HG03103 (cell line): ENCODE results near the gene CPNE2.

Experiments
- ATAC-seq: cut with Tn5 transposase; IDR thresholded peaks from one replicate; pipeline ENCODE4 v1.9.1; 2021; ENCODE audit warnings: low read depth; ENCODE audit not compliant: unreplicated experiment

Gene CPNE2

DNA sequence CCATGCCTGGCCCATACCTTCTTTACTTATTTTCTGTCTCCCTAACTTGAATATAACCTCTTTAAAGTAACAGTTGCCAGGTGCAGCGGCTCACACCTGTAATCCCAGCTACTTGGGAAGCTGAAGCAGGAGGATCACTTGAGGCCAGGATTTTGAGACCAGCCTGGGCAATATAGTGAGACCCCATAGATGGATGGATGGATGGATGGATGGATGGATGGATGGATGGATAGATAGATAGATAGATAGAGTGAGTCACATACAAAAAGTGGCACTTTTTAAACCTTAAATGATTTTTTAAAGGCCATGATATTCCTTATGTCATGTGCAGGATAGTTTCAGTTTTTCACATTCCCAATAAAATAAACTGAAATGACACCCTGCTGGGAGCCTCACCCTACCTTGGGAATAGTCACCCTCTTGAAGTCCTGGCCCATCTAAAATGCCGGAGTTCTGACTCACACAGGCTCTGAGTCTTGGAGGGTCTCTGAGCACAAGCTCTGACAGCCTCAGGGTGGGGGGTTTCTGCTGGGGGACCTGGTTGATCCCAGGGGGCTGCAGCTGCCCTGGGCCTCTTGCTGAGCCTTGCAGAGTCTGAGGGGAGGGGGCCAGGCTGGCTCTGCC is 26.2 kb downstream of the CPNE2 start:
- ATAC-seq: no peak

DNA sequence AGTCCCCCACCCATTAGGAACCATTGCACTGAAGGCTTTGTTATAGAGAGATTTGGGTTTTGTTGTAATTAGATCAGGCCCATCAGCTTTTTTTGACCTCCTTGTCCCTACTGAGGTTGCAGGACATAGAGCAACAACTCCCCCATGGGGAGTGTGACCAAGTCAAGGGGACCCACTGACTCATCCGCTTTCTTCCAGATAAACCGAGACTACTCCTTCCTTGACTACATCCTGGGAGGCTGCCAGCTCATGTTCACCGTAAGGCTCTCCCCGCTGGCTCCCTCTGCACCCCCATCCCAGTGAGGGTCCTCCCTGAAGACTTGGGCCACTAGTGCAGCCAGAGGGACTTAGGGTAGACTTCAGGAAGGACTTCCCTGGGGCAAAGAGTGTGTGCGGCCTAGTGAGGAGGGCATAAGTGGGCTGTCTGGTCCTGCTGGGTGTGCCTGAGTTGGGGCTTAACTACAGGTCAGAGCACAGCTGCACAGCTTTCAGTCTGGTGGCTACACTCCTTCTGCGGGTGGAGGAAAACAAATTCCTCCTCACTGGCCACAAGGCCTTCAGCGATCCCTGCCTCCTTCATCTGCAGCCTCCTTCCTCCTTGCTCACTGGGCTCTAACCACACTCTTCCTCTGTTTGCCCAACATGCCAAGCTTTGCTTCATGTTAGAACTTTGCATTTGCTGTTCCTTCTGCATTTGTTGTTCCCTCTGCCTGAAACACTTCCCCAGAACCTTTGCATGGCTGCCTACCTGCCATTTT is 31.0 kb downstream of the CPNE2 start:
- ATAC-seq: no peak

DNA sequence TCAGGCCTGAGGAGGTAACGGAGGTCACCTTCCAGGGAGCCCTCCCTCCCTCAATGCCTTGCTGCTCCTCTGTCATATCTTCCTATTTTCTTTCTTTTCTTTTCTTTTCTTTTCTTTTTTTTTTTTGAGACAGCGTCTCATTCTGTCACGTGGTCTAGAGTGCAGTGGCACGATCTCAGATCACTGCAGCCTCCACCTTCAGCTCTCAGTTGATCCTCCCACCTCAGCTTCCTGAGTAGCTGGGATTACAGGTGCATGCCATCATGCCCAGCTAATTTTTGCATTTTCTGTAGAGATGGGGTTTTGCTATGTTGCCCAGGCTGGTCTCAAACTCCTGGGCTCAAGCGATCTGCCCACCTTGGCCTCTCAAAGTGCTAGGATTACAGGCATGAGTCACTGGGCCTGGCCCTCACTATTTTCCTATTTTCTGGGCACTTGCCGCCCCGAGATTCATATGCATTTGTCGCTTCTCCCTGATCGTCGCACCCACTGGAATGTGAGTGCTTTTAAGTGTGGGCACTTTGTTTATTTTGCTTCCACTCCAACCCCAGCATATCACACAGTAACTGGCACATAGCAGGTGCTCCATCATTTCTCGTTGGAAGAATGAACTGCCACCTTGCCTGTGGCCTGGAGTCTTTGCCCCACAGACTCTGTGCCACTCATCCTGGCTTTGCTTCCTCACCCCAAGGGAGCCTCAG is 31.7 kb downstream of the CPNE2 start:
- ATAC-seq: no peak

DNA sequence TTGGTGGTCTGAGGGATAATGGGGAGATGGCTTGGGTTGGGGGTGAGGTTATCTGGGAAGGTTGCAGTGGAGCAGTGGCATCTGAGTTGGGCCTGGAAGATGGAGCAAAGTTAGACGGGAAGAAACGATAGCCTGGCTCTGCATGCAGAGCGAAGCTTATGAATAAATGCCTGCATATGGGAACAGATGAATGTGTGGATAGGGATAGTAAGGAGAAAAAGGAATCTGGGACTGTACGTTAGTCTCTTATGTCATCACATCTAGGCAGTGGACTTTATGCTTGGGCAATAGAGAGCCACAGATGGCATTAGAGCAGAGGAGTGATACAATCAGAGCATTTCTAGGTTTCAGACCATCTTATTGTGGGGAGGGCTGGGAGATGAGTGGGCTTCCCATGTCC is 33.0 kb downstream of the CPNE2 start:
- no peak for ATAC-seq

DNA sequence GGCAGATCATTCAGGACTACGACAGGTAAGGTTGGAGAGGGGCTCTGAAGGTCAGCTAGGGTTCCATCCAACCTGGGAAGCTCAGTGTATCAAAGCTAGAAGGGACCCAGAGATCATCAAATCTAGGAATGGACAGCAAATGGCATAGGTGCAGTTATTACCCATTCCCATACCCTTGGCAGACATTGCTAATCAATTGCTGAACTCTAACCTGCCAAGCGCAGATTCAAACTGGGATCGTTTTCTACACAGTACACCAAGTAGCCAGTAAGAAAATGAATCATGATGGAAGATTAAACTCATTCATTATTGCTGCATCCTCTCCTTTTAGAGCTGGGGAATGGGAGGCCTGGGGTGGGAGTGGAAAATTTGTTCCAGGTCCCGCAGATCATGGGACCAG is 33.6 kb downstream of the CPNE2 start:
- no peak for ATAC-seq

DNA sequence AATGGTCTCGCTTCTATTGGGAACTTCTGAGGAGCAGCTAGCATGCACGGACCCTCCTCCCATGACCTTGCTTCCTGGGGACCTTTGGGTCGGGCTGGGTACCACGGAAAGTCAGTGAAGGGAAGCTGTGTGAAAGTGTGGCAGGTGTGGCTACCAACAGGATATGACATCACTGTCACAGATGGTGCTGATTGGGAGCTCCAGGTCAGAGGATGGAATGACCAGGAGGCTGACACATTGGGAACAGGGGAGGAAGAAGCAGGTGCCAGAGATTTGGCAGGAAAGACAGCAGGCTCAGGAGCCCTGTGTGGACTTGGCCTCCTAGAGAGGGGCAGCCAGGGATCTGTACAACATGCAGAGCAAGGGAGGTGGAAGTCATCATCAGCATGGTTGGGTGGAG is 34.0 kb downstream of the CPNE2 start:
- ATAC-seq: no peak

DNA sequence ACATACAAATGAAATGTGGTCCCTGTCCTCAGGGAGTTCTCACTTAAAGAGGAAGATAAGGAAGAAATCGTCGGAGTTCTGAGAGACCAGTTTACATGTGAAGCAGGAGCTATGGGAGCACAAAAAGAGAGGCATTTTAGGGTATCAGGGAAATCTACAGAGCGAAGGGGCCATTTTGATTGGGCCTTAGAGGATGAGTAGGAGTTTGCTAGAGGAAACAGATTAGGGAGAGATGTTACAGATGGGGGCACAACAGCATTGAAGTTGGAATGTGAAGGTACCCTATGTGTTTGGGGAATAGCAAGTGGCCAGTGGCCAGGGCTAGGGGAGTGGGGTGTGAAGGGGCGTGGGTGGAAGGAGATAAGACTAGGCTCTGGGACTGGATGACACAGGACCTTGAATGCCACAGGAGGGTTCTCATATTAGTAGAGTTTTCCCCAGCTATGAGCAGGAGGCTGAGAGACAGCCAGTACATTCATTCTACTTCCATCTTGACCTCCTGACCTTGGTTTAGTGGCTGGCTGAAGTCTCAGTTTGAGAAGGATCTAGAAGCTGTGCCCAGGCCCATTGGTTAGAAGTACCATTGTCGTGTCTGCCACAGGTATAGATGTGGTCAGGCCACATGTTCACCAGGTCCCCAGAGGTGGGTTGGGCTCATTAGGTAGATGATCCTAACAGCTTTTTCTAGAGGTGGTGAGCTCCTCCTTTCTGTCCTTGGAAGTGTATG is 34.8 kb downstream of the CPNE2 start:
- no peak for ATAC-seq

DNA sequence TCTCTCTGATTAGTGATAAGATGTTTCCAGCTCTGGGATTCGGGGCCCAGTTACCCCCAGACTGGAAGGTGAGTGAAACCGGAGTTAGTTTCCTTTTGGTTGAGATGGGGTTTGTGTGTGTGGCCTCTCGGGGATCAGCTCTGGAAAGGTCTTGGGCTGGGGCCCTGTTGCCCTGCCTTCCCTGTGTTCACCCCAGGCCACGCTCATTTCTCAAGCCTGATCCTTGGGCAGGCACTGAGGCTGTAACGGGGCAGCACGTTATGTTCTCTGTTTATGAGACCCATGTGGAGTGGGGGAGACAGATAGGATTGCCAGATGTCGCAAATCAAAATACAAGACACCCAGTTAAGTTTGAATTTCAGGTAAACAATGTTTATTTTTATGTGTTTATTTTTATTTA is 35.5 kb downstream of the CPNE2 start:
- no peak for ATAC-seq

DNA sequence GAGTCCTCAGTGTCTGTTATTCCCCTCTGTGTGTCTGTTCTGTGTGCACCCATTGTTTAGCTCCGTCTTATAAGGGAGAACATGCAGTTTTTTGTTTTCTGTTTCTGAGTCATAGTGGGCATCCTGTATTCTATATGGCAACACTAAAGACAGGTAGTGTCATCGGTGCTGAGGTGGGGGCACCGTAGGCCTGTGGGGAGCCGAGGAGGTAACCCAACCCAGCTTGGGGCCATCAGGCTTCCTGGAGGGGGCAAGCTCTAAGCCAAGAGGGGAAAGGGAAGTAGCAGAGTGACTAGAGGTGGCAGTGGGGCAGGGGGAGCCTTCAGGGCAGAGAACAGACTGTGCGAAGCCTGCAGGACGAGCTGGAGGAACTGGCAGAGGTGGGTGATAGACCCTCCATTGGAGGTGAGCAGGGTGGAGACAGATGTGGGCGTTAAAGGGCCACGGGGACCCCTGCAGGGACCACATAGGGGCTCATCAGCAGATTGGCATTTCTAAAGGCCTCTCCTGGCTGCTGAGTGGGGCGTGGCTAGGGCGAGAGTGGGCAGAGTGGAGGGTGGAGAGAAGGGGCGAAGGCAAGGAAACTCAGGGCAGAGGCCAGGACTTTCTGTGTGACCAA is 36.5 kb downstream of the CPNE2 start:
- ATAC-seq: peak; percentile 47

DNA sequence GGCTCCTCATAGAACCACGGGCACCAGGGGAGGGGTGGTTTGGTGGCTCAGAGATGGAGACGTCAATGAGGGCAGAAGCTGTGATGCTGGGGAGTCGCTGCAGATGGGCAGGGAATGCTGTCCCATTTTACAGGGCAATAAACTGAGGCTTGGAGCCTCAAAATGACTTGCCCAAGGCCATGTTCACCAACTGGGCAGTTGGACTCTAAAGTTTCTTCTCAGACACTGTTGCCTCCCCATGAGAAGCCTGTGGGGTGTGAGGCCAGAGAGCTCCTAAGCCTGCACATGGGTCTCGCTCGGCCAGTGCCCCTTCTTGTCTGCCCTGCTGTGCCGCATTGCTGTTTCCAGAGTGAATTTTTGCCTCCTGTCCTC is 38.6 kb downstream of the CPNE2 start:
- ATAC-seq: no peak

DNA sequence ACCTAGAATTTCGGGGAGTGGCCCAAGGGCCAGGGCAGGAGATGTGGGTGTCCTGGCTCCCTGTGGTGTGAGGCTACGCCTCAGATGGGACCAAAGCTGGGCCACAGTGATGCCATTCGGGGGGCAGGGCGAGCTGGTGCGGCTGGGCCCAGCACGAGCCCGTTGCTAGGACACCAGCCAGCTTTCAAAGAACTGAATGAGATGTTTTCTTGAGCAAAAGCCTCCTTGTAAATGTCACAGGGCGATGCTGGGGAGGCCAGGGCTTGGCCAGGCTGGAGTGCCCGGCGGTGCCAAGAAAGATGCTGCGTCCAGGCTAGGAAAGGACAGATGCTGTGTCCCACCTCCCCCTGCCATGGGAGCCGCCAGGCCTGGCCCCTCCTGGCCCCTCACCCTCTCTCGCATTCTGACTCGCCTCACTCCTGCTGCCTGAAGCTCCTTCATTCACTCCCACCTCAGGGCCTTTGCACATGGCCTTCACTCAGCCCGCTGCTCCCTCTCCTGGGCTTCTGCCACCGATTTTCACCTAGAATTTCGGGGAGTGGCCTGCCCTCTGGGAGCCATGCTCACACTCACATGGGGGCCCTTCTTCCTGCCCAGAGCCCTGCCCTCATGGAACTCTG is 39.1 kb downstream of the CPNE2 start:
- no peak for ATAC-seq

DNA sequence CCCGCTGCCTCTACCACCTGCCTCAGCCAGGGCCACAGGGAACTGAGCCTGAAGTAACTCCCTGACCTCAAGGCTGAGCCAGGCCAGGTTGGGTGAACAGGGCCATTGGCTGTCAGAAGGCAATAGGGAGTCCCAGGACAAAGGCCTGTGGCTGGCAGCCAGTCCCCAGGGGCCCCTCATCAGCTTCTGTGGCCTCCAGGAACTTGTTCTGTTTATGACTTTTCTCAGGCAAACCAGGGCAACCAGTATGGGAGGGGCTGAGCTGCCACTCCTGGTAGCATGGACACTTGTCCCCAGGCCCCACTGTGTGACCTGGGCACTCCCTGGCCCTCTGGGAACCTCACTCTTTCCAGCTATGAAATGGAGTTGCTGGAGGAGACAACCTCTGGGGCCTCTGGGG is 40.1 kb downstream of the CPNE2 start:
- ATAC-seq: no peak

DNA sequence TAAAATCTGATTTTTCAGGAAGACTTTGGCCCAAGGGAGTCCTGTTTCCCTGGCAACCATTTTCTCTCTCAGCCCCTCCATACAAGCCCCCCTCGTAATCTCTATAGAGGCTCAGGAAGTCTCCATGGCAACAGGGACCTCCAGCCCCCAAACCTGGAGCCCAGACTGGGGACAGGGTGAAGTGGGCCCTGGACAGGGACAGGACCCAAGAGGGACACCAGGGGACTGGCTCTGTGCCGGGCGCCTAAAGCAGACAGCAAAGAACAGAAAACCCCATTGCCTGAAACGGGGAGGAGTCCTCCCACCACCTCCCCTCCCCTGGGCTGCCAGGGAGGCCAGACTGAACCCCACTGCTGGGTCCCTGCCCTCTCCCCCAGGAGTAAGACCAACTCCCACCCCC is 40.6 kb downstream of the CPNE2 start:
- no peak for ATAC-seq

DNA sequence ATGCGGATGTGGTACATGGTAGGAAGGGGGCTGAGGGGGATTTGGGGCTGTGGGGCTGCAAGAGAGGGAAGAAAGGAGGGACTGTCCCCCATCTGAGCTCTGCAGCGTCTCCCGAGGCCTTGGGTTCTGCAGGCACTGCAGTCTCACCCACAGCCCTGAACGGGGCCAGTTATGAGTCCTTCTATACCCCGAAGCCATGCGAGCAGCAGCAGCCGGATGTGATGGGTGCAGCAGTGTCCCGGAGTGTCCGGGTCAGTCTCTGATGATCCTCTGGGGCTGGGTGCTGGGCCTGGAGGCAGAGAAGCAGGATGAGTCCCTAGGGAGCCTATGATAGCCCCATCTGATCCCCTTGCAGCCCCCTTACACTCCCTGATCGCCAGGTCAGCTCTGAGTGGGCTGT is 41.5 kb downstream of the CPNE2 start:
- ATAC-seq: no peak

DNA sequence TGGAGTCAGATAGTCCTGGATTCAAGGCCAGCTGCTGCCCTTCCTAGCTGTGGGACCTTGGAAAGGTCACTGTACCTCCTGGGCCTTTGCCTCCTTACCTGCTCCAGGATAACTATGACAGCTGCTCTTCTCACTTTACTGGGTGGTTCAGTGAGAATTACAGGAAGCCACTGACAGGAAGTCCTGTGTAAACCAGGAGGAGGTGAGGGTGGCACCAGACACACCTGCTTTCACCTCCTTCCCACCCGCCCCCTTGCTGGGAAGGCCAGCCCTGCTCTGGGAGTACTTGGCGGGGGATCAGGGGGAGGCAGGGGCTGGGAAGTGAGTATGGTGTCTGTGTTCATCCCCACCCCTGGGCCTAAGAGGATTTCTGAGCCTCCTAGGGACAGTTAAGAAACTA is 42.6 kb downstream of the CPNE2 start:
- no peak for ATAC-seq

DNA sequence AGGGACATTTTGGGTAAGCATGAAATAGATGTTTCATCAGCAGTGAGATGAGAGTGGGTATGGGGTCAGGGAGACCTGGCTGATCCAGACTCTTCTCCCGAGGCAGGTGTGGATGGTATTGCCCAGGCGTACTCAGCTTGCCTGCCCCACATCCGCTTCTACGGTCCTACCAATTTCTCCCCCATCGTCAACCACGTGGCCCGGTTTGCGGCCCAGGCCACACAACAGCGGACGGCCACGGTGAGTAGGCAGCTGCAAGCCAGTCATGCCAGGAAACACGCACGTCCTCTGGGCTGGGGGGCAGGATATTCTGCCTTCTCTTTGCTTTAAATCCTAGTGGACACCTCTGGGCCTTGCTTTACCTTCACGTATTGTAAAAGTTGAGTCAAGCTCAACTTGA is 44.7 kb downstream of the CPNE2 start:
- ATAC-seq: no peak

DNA sequence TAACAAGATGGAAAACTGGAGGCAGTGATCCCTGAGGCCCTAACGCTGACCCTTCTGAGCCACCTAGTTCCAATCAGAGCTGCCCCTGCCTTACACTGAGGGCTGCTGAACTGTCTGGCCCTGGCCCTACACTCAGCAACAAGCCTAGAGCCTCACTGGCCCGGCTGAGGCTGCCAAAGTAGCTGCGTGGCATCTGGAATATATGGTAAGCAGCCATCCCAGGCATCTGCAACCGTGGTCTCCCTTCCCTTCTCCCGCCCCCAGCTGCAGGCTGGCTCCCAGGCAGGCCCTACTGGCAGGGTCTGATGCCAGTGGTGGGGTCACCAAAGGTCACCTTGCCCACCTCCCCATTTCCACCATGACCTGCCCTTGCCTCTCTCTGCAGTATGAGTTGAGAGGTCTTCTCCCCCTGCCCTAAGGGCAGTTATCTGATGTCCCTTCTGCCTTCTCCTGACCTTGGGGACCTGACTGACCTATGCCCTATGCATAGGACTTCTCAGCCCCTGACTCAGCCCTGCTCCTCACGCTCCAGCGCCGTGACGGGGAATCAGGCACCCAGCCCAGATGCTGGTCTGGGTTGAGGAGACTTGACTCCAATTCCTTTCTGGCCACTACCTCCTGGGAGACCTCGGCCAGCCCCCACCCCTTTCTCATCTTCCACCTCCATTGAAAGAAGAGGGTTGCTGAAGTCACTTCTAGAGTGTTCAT is 45.3 kb downstream of the CPNE2 start:
- no peak for ATAC-seq

DNA sequence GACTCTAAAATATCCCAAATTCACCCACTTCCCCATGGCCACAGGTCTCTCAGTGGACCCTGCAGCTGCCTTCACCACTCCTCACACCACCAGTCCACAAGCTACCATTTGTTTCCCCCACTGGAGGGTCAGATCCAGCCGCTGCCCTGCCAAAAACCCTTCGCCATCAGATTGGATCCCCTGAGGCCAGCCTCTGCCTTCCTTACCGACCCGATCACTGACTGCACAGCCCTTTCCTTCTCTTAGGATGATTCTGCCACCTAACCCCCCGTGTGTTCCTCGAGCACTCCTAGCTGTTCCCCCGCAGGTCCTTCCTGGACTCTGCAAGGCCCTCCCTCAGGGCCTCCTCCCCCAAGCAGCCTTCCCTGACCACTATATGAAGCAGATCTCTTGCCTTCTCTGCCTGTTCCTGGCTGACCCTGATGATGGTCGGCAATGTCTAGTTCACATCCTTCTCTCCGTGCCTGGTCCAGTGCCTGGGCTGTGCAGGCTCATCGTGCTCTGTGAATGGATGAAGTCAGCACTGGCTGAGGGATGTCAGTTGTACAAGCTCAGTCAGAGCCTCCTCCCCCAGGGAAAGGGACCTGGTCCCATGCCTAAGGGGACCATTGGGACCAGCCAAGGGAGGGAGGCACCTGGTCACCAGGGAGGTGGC is 46.0 kb downstream of the CPNE2 start:
- ATAC-seq: no peak

DNA sequence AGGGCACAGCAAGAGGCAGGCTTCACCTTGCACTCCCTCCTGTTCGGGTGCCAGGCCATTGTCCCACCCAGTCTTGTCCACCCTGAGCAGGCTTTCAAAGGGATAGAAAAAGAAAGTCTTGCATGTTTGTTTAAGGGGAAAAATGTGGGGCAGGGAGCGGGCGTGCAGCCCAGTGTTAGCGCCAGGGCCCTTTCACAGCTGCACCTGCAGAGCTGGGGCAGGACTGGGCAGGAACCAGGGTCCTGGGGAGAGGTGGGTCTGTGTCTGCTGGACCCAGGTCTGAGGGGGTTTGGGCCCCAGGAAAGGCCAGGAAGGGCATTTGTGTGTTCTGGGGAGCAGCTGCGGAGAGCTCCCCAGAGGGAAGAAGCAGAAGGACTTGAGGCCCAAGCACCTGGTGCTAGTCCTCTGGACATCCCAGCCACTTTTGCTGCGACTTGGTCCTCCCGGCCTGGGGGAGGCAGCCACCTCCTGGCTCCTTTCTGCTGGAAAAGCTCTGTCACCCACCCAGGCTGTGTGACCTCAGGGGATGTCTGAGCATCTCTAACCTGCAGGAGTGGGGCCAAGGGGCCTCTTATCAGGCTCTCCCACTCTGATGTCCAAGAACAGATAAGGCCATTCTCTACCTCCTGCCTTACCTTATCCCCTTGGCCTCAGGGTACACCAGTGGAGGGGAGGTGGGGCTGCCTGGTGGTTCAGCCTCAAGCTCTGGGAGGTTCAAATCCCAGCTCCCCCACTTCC is 48.7 kb downstream of the CPNE2 start:
- no peak for ATAC-seq
